Endothelial cell (in vitro differentiated cells): ENCODE results near the gene TBXA2R. TPM values are rescaled to one million over a fixed set of nuclear protein-coding genes. Genes with fewer than 3 reads are reported as not detected.

ENCODE experiments used
- DNase-seq: peaks from one replicate; pipeline ENCODE4 v3.0.0; 2021; ENCODE audit warnings: low spot score
- H3K27ac Mint-ChIP-seq: one replicate; pipeline ENCODE4 v1.8.0; 2021; ENCODE audit warnings: mixed read lengths, inconsistent platforms; ENCODE audit not compliant: unreplicated experiment
- H3K27me3 Mint-ChIP-seq: one replicate; pipeline ENCODE4 v1.8.0; 2021; ENCODE audit warnings: mild to moderate bottlenecking, moderate library complexity, mixed read lengths, inconsistent platforms; ENCODE audit not compliant: unreplicated experiment
- H3K36me3 Mint-ChIP-seq: one replicate; pipeline ENCODE4 v1.8.0; 2021; ENCODE audit warnings: mild to moderate bottlenecking, low read depth, mixed read lengths, inconsistent platforms; ENCODE audit not compliant: unreplicated experiment
- H3K4me1 Mint-ChIP-seq: one replicate; pipeline ENCODE4 v1.8.0; 2021; ENCODE audit warnings: mild to moderate bottlenecking, mixed read lengths, inconsistent platforms; ENCODE audit not compliant: unreplicated experiment
- H3K4me3 Mint-ChIP-seq: one replicate; pipeline ENCODE4 v1.8.0; 2021; ENCODE audit warnings: mild to moderate bottlenecking, mixed read lengths, inconsistent platforms; ENCODE audit not compliant: unreplicated experiment
- H3K9me3 Mint-ChIP-seq: one replicate; pipeline ENCODE4 v1.8.0; 2021; ENCODE audit warnings: mixed read lengths, inconsistent platforms; ENCODE audit not compliant: unreplicated experiment
- CTCF ChIP-seq: fragments of 200-600 bp; sonication (generic); IDR thresholded peaks from one replicate; pipeline ENCODE4 v1.5.0; 2021; ENCODE audit warnings: antibody characterized with exemption; ENCODE audit not compliant: unreplicated experiment
- total RNA-seq: library from RNA; stranded (reverse); fragmentation: NEBNext Ultra II Directional; extraction: Animal tissue kit (Norgen Biotek cat#: 25700); gene quantifications from one replicate; pipeline ENCODE4 v1.2.1, GENCODE V29; 2021; ENCODE audit not compliant: unreplicated experiment

Gene TBXA2R
- total RNA-seq, 1 donor from 2014 or later: 7.3 TPM

DNA sequence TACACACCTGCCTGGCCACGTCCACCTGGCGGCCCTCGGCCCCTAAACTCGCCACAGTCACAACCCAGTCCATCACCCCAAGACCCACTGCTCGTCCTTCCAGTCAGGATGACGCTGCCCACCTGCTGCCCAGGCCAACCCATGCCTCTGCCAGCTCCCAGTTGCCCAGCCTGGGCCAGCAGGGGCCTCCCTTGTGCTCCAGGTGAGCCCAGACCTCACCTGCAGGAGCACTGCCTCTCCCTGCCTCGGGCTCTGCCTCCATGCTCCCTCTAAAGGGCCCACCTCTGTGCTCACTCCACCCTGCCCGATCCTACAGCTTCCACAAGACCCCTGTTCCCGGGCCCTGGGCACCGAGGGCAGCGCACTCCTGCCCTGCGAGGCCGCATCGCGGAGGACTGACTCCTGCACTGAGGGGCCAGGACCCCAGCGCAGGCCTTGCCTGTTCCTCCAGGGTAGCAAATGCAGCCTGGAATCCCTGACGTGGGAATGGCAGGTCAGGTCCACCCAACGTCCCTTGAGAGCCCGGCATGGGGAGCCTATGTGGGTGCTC lies 27.9 kb upstream of the TBXA2R start:
- Mint-ChIP-seq H3K4me1 (no peaks in the 10 kb centered on the region), H3K27me3 (peaks cover 12% of the 10 kb centered on the region), H3K36me3 (peaks cover 11% of the 10 kb centered on the region), H3K4me3 (no peak overlapping the region), H3K9me3 (no peaks in the 10 kb centered on the region), H3K27ac (peak overlapping the region; percentile 54)
- DNase-seq: no peak
- TF ChIP-seq CTCF: no peak

DNA sequence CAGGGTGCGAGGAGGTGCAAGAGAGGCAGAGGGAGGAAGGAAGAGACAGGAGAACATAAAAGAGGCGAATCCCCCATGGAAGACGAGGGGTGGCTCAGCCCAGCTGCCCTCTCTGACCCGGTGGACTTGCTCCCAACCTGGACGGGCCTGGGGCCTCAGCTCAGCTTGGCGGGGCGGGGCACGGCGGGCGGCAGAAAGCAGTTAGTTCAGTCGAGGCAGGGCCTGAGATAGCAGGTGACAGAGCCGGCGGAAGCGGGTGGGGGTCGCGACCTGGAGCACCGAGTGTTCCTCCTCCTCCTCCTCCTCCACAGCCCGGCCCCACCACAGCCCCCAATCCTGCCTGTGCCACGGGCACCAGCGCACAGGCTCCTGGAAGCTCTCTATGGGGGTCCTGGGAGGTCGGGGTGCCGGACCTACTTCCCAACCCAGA lies 26.9 kb upstream of the TBXA2R start:
- TF ChIP-seq CTCF: no peak
- H3K9me3 Mint-ChIP-seq: no peaks in the 10 kb centered on the region
- peaks cover 13% of the 10 kb centered on the region for H3K27me3 Mint-ChIP-seq
- no peak for DNase-seq
- H3K4me3 Mint-ChIP-seq: no peak overlapping the region
- H3K4me1 Mint-ChIP-seq: no peaks in the 10 kb centered on the region
- H3K27ac Mint-ChIP-seq: no peak overlapping the region
- peaks cover 5% of the 10 kb centered on the region for H3K36me3 Mint-ChIP-seq

GRCh38 chr19:3632739-3633558 lies 26.3 kb upstream of the TBXA2R start:
- Mint-ChIP-seq H3K27me3 (peaks cover 10% of the 10 kb centered on the region), H3K27ac (no peak overlapping the region), H3K36me3 (peaks cover 3% of the 10 kb centered on the region), H3K4me1 (no peaks in the 10 kb centered on the region), H3K4me3 (no peak overlapping the region), H3K9me3 (no peaks in the 10 kb centered on the region)
- no peak for TF ChIP-seq CTCF
- no peak for DNase-seq

- Mint-ChIP-seq H3K36me3 (peaks cover 3% of the 10 kb centered on the region), H3K4me1 (no peaks in the 10 kb centered on the region), H3K27ac (no peak overlapping the region), H3K9me3 (no peaks in the 10 kb centered on the region), H3K27me3 (peaks cover 10% of the 10 kb centered on the region), H3K4me3 (no peak overlapping the region)
- no peak for TF ChIP-seq CTCF
- DNase-seq: no peak
Measured at GRCh38 chr19:3632098-3632497, 25.4 kb upstream of the TBXA2R start.
